K562 (cell line): ENCODE results near the gene PTTG1IP. TPM values are rescaled to one million over a fixed set of nuclear protein-coding genes. Genes with fewer than 3 reads are reported as not detected.
A peak's percentile ranks its signal among the peaks of the same experiment; 100 is the strongest.

ENCODE experiments used
- ARNT ChIP-seq, 2 experiments: fragments of 450-650 bp; IDR thresholded peaks; 2 replicates each; pipeline ENCODE4 v1.6.1; 2016; ENCODE audit warnings: mild to moderate bottlenecking in 1 of 2
- DACH1 ChIP-seq: fragments of 450-650 bp; IDR thresholded peaks from 2 replicates; pipeline ENCODE4 v1.6.1; 2018; ENCODE audit not compliant: partially characterized antibody
- ELF1 ChIP-seq: fragments of 200-800 bp; sonication (Bioruptor generic); IDR thresholded peaks from 2 replicates; pipeline ENCODE4 v1.6.1; 2016; ENCODE audit warnings: missing genetic modification characterization, missing compliant biosample characterization
- GTF2F1 ChIP-seq: IDR thresholded peaks from 2 replicates; pipeline ENCODE4 v1.6.1; 2011; ENCODE audit warnings: low read depth, low read length, improper control_type of control experiment
- HDGF ChIP-seq: fragments of 450-650 bp; IDR thresholded peaks from 2 replicates; pipeline ENCODE4 v1.6.1; 2016
- HIVEP1 ChIP-seq: fragments of 250-450 bp; sonication (Bioruptor Pico); IDR thresholded peaks from 2 replicates; pipeline ENCODE4 v1.4.0; 2020; ENCODE audit warnings: mild to moderate bottlenecking
- MEF2D ChIP-seq: conservative IDR thresholded peaks from 2 replicates; pipeline ENCODE4 v1.6.1; 2016; ENCODE audit warnings: low read depth, missing genetic modification characterization, missing compliant biosample characterization
- PHB ChIP-seq: fragments of 250-450 bp; sonication (Bioruptor Pico); IDR thresholded peaks from 2 replicates; pipeline ENCODE4 v1.5.0; 2021
- POLR2B ChIP-seq: fragments of 450-650 bp; IDR thresholded peaks from 2 replicates; pipeline ENCODE4 v1.6.1; 2018; ENCODE audit warnings: low read depth; ENCODE audit not compliant: partially characterized antibody
- RBM15 ChIP-seq: fragments of 200-400 bp; formaldehyde crosslinking; IDR thresholded peaks from 2 replicates; pipeline ENCODE4 v1.6.1; 2018; ENCODE audit warnings: mild to moderate bottlenecking, low read length, moderate library complexity; ENCODE audit not compliant: insufficient read depth
- SMARCB1 ChIP-seq: IDR thresholded peaks from 2 replicates; pipeline ENCODE4 v1.6.1; 2011; ENCODE audit warnings: improper control_type of control experiment, low read depth; ENCODE audit not compliant: insufficient read length
- TAF15 ChIP-seq: fragments of 200-400 bp; formaldehyde crosslinking; IDR thresholded peaks from 2 replicates; pipeline ENCODE4 v1.6.1; 2017; ENCODE audit warnings: mild to moderate bottlenecking, low read depth, low read length, moderate library complexity
- TGIF2 ChIP-seq: sonication (generic); formaldehyde crosslinking; IDR thresholded peaks from 2 replicates; pipeline ENCODE4 v1.8.1; 2022; ENCODE audit warnings: mild to moderate bottlenecking, missing genetic modification reagents, moderate library complexity
- ZFP30 ChIP-seq: fragments of 250-450 bp; sonication (Bioruptor Pico); IDR thresholded peaks from 2 replicates; pipeline ENCODE4 v1.8.0; 2022; ENCODE audit warnings: moderate library complexity, mild to moderate bottlenecking, inconsistent platforms, borderline replicate concordance
- ZNF184 ChIP-seq: sonication (generic); formaldehyde crosslinking; IDR thresholded peaks from 2 replicates; pipeline ENCODE4 v1.5.0; 2020; ENCODE audit warnings: missing genetic modification reagents
- ZNF449 ChIP-seq: fragments of 250-450 bp; sonication (Bioruptor Pico); IDR thresholded peaks from 2 replicates; pipeline ENCODE4 v1.8.0; 2022; ENCODE audit warnings: moderate library complexity, mild to moderate bottlenecking, inconsistent platforms
- ZNF717 ChIP-seq: fragments of 250-450 bp; sonication (Bioruptor Pico); IDR thresholded peaks from 2 replicates; pipeline ENCODE4 v1.5.0; 2021
- ZNF77 ChIP-seq: fragments of 250-450 bp; sonication (Bioruptor Pico); IDR thresholded peaks from 2 replicates; pipeline ENCODE4 v1.5.0; 2020
- polyA plus RNA-seq, 8 experiments: library from polyadenylated mRNA; depleted of rRNA in 4 of 8; stranded (reverse) in 5 of 8; unstranded in 3 of 8; fragments of >200 nt; fragmentation: Nextera tagmentation in 2 of 8; fragmentation: Illumina TruSeq in 1 of 8; extraction: Ambion mirVana in 2 of 8; extraction: Trizol in 1 of 8; gene quantifications; 2 replicates each; pipeline versions ENCODE4 v1.2.1 to v1.2.3, GENCODE V29; 2011 to 2014; ENCODE audit warnings: inconsistent platforms in 1 of 8, missing spikeins in 1 of 8
- total RNA-seq, 7 experiments: library from RNA; depleted of rRNA in 6 of 7; stranded (reverse); fragments of >200 nt in 6 of 7; fragmentation: Illumina TruSeq in 2 of 7; extraction: Trizol in 2 of 7; gene quantifications; 2 replicates each; pipeline versions ENCODE4 v1.2.1 to v1.2.3, GENCODE V29; 2011 to 2021; ENCODE audit warnings: low replicate concordance in 1 of 7
- TF ChIP-seq, protein P1 (sequence below): fragments of 450-650 bp; IDR thresholded peaks from 2 replicates; pipeline ENCODE4 v1.6.1; 2014; ENCODE audit warnings: low read depth, mild to moderate bottlenecking, moderate library complexity, borderline replicate concordance
- TF ChIP-seq, protein P2 (sequence below): fragments of 250-450 bp; sonication (Bioruptor Pico); IDR thresholded peaks from 2 replicates; pipeline ENCODE4 v1.4.0; 2020; ENCODE audit warnings: mild to moderate bottlenecking, moderate library complexity
- TF ChIP-seq, protein P3 (sequence below): sonication (generic); formaldehyde crosslinking; IDR thresholded peaks from 2 replicates; pipeline ENCODE4 v1.8.1; 2023; ENCODE audit warnings: mild to moderate bottlenecking, missing genetic modification reagents

Gene PTTG1IP
- total and polyA plus RNA-seq, 9 of the 15 experiments (the other 6 are each of a cell fraction or from before 2014, with no cell fraction given) = 5.0 to 99.3 (median 82.4) TPM

GRCh38 chr21:44878053-44878982 is 4.8 kb upstream of the PTTG1IP start (continued):
- TF ChIP-seq, protein P1, sequence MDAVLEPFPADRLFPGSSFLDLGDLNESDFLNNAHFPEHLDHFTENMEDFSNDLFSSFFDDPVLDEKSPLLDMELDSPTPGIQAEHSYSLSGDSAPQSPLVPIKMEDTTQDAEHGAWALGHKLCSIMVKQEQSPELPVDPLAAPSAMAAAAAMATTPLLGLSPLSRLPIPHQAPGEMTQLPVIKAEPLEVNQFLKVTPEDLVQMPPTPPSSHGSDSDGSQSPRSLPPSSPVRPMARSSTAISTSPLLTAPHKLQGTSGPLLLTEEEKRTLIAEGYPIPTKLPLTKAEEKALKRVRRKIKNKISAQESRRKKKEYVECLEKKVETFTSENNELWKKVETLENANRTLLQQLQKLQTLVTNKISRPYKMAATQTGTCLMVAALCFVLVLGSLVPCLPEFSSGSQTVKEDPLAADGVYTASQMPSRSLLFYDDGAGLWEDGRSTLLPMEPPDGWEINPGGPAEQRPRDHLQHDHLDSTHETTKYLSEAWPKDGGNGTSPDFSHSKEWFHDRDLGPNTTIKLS = peak; percentile 50; the same call in 1 of the 2 replicates
- TF ChIP-seq DACH1 (no peak), POLR2B (peak; percentile 61), RBM15 (no peak), HDGF (no peak), ZNF717 (no peak), ARNT (IDR thresholded peaks at IDR 0.05) (peak in 1 of 2 experiments; percentile 42; a peak in 1 of 4 replicates), ELF1 (peak; percentile 43), PHB (no peak), ZFP30 (CRISPR knock-in tag) (no peak), ZNF449 (CRISPR knock-in tag) (0 out of 2 replicates have a peak, but pooled peaks have one; percentile 27), TGIF2 (CRISPR knock-in tag) (no peak), GTF2F1 (no peak), SMARCB1 (no peak), MEF2D (no peak), TAF15 (no peak), ZNF184 (CRISPR knock-in tag) (no peak), ZNF77 (CRISPR knock-in tag) (no peak), HIVEP1 (CRISPR knock-in tag) (no peak)
- TF ChIP-seq, protein P2, sequence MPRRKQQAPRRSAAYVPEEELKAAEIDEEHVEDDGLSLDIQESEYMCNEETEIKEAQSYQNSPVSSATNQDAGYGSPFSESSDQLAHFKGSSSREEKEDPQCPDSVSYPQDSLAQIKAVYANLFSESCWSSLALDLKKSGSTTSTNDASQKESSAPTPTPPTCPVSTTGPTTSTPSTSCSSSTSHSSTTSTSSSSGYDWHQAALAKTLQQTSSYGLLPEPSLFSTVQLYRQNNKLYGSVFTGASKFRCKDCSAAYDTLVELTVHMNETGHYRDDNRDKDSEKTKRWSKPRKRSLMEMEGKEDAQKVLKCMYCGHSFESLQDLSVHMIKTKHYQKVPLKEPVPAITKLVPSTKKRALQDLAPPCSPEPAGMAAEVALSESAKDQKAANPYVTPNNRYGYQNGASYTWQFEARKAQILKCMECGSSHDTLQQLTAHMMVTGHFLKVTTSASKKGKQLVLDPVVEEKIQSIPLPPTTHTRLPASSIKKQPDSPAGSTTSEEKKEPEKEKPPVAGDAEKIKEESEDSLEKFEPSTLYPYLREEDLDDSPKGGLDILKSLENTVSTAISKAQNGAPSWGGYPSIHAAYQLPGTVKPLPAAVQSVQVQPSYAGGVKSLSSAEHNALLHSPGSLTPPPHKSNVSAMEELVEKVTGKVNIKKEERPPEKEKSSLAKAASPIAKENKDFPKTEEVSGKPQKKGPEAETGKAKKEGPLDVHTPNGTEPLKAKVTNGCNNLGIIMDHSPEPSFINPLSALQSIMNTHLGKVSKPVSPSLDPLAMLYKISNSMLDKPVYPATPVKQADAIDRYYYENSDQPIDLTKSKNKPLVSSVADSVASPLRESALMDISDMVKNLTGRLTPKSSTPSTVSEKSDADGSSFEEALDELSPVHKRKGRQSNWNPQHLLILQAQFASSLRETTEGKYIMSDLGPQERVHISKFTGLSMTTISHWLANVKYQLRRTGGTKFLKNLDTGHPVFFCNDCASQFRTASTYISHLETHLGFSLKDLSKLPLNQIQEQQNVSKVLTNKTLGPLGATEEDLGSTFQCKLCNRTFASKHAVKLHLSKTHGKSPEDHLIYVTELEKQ (CRISPR knock-in tag) = no peak
- TF ChIP-seq, protein P3, sequence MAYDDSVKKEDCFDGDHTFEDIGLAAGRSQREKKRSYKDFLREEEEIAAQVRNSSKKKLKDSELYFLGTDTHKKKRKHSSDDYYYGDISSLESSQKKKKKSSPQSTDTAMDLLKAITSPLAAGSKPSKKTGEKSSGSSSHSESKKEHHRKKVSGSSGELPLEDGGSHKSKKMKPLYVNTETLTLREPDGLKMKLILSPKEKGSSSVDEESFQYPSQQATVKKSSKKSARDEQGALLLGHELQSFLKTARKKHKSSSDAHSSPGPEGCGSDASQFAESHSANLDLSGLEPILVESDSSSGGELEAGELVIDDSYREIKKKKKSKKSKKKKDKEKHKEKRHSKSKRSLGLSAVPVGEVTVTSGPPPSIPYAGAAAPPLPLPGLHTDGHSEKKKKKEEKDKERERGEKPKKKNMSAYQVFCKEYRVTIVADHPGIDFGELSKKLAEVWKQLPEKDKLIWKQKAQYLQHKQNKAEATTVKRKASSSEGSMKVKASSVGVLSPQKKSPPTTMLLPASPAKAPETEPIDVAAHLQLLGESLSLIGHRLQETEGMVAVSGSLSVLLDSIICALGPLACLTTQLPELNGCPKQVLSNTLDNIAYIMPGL = no peak
